Measurements from ENCODE around the gene METTL24.
A peak's percentile ranks its signal among the peaks of the same experiment; 100 is the strongest.
"Not testable (repeated sequence)": the region's sequence is repeated elsewhere in the genome, so short reads cannot be mapped to it uniquely, and the experiment has no call there.

METTL24 gene

GRCh38 chr6:110255211-110255750, 102.9 kb downstream of the METTL24 start:
- peak in 1 of 5 experiments; percentile 19 for DNase-seq

GRCh38 chr6:110250838-110251237, 107.3 kb downstream of the METTL24 start:
- no peak for DNase-seq

- DNase-seq = no peak
Observed at GRCh38 chr6:110250058-110250457, 108.1 kb downstream of the METTL24 start.

GRCh38 chr6:110246900-110247546, 111.1 kb downstream of the METTL24 start:
- no peak for DNase-seq

GRCh38 chr6:110246378-110246777, 111.8 kb downstream of the METTL24 start:
- no peak for DNase-seq

GRCh38 chr6:110244621-110245020, 113.5 kb downstream of the METTL24 start:
- not testable (repeated sequence) for DNase-seq

GRCh38 chr6:110239526-110240274, 118.4 kb downstream of the METTL24 start:
- DNase-seq = no peak

- not testable (repeated sequence) for DNase-seq
Observed at GRCh38 chr6:110236007-110236406, 122.1 kb downstream of the METTL24 start.

- DNase-seq = peak in 1 of 5 experiments; percentile 65
Observed at GRCh38 chr6:110233770-110234374, 124.3 kb downstream of the METTL24 start.

- DNase-seq = no peak
Observed at GRCh38 chr6:110232450-110232849, 125.7 kb downstream of the METTL24 start.

GRCh38 chr6:110226261-110226660, 131.9 kb downstream of the METTL24 start:
- no peak for DNase-seq

GRCh38 chr6:110221738-110222137, 136.4 kb downstream of the METTL24 start:
- no peak for DNase-seq

- DNase-seq = no peak
Observed at GRCh38 chr6:110217266-110217665, 140.9 kb downstream of the METTL24 start.

GRCh38 chr6:110216140-110216539, 142.0 kb downstream of the METTL24 start:
- DNase-seq = no peak

- DNase-seq = no peak
Observed at GRCh38 chr6:110214338-110214737, 143.8 kb downstream of the METTL24 start.

- DNase-seq = no peak
Observed at GRCh38 chr6:110211753-110212152, 146.4 kb downstream of the METTL24 start.

GRCh38 chr6:110207652-110208051, 150.5 kb downstream of the METTL24 start:
- DNase-seq = no peak

GRCh38 chr6:110201151-110201884, 156.8 kb downstream of the METTL24 start:
- DNase-seq = no peak

GRCh38 chr6:110198561-110198960, 159.6 kb downstream of the METTL24 start:
- no peak for DNase-seq

GRCh38 chr6:110196874-110197273, 161.3 kb downstream of the METTL24 start:
- DNase-seq = no peak

- no peak for DNase-seq
Observed at GRCh38 chr6:110195639-110196038, 162.5 kb downstream of the METTL24 start.
